HG03108 (cell line): ENCODE data around the gene UBAP1.
"Not testable (repeated sequence)": the region's sequence is repeated elsewhere in the genome, so short reads cannot be mapped to it uniquely, and the experiment has no call there.

Source experiments
- ATAC-seq: cut with Tn5 transposase; IDR thresholded peaks from one replicate; pipeline ENCODE4 v1.9.1; 2021; ENCODE audit warnings: moderate library complexity; ENCODE audit not compliant: unreplicated experiment

The UBAP1 gene

GRCh38 chr9:34178436-34179212 is at the start of gene UBAP1:
Gene UBAP1, plus strand, starts transcription at chr9:34179043. Its CDS starts 41,872 bp downstream, at chr9:34220915.
- peak; percentile 99 for ATAC-seq

- no peak for ATAC-seq
These were observed 47.3 kb upstream of the UBAP1 start for GRCh38 chr9:34131571-34131970.

- no peak for ATAC-seq
These were observed 45.4 kb upstream of the UBAP1 start for GRCh38 chr9:34133436-34133949.

- ATAC-seq: no peak
These were observed 44.3 kb upstream of the UBAP1 start for GRCh38 chr9:34134521-34134920.

GRCh38 chr9:34138644-34139043 is 40.2 kb upstream of the UBAP1 start:
- not testable (repeated sequence) for ATAC-seq

GRCh38 chr9:34139477-34140146 is 39.2 kb upstream of the UBAP1 start:
- ATAC-seq: no peak

- no peak for ATAC-seq
These were observed 38.0 kb upstream of the UBAP1 start for GRCh38 chr9:34140853-34141252.

- ATAC-seq: no peak
These were observed 35.7 kb upstream of the UBAP1 start for GRCh38 chr9:34143116-34143515.

GRCh38 chr9:34145165-34145564 is 33.7 kb upstream of the UBAP1 start:
- ATAC-seq: no peak

- ATAC-seq: no peak
These were observed 27.4 kb upstream of the UBAP1 start for GRCh38 chr9:34151398-34151797.

GRCh38 chr9:34154057-34154456 is 24.8 kb upstream of the UBAP1 start:
- no peak for ATAC-seq

GRCh38 chr9:34157318-34157717 is 21.5 kb upstream of the UBAP1 start:
- ATAC-seq: no peak

GRCh38 chr9:34157898-34158297 is 20.9 kb upstream of the UBAP1 start:
- no peak for ATAC-seq

- ATAC-seq: no peak
These were observed 20.4 kb upstream of the UBAP1 start for GRCh38 chr9:34158362-34158869.

- no peak for ATAC-seq
These were observed 15.4 kb upstream of the UBAP1 start for GRCh38 chr9:34163434-34163833.

GRCh38 chr9:34169125-34169524 is 9.7 kb upstream of the UBAP1 start:
- no peak for ATAC-seq

- ATAC-seq: no peak
These were observed 8.4 kb upstream of the UBAP1 start for GRCh38 chr9:34170237-34170991.

GRCh38 chr9:34171753-34172535 is 6.9 kb upstream of the UBAP1 start:
- ATAC-seq: no peak

GRCh38 chr9:34176089-34176488 is 2.8 kb upstream of the UBAP1 start:
- no peak for ATAC-seq

- ATAC-seq: no peak
These were observed 1.0 kb upstream of the UBAP1 start for GRCh38 chr9:34177593-34178435.
